Naive thymus-derived CD4-positive, alpha-beta T cell (primary cell): ENCODE results near the gene AATF. TPM values are rescaled to one million over a fixed set of nuclear protein-coding genes. Genes with fewer than 3 reads are reported as not detected.
A peak's percentile ranks its signal among the peaks of the same experiment; 100 is the strongest.

Experiments used
- ATAC-seq: fragments of 150-1000 bp; cut with Tn5 transposase; 2 replicates; pipeline ENCODE4 v1.10.0; 2021; ENCODE audit warnings: mild to moderate bottlenecking, moderate library complexity
- CTCF ChIA-PET: fragments of 350-600 bp; sonication (Branson Sonifier 250); formaldehyde crosslinking; loops from one replicate; lab custom pipeline; 2021; ENCODE audit warnings: antibody characterized with exemption; lab: Charles Lee
- POLR2A ChIA-PET: fragments of 350-600 bp; sonication (Branson Sonifier 250); formaldehyde crosslinking; loops from one replicate; lab custom pipeline; 2021; ENCODE audit warnings: antibody characterized with exemption, inconsistent platforms; lab: Charles Lee
- DNase-seq, 9 donors: peaks; one replicate each; pipeline versions ENCODE4 v3.0.0 to v3.0.0-alpha.2; 2020 to 2022; ENCODE audit warnings: mixed read lengths in 1 of 9
- H3K27ac ChIP-seq: one replicate; pipeline ENCODE4 v1.7.0; 2013; ENCODE audit warnings: mild to moderate bottlenecking, low read depth, low read length, moderate library complexity
- H3K27me3 ChIP-seq, 2 donors: one replicate each; pipeline ENCODE4 v1.7.0; 2013; ENCODE audit warnings: low read length in 2 of 2, mild to moderate bottlenecking in 2 of 2, moderate library complexity in 2 of 2; ENCODE audit not compliant: control insufficient read depth in 2 of 2, insufficient read depth in 2 of 2
- H3K36me3 ChIP-seq, 3 experiments: 1 replicate in 2 of 3; 2 replicates in 1 of 3; pipeline ENCODE4 v1.7.0; 2013; ENCODE audit warnings: low read length in 3 of 3, mild to moderate bottlenecking in 3 of 3, moderate library complexity in 1 of 3; ENCODE audit not compliant: insufficient read depth in 3 of 3, control insufficient read depth in 2 of 3
- H3K4me1 ChIP-seq, 2 donors: one replicate each; pipeline ENCODE4 v1.7.0; 2013; ENCODE audit warnings: low read length in 2 of 2, mild to moderate bottlenecking in 2 of 2, moderate library complexity in 1 of 2; ENCODE audit not compliant: control insufficient read depth in 2 of 2, insufficient read depth in 2 of 2
- H3K4me3 ChIP-seq: 2 replicates; pipeline ENCODE4 v1.7.0; 2013; ENCODE audit warnings: mild to moderate bottlenecking, low read length
- H3K9me3 ChIP-seq, 3 experiments: 1 replicate in 2 of 3; 2 replicates in 1 of 3; pipeline ENCODE4 v1.7.0; 2013; ENCODE audit warnings: low read length in 3 of 3; ENCODE audit not compliant: control insufficient read depth in 2 of 3
- H3K27ac Mint-ChIP-seq, 9 donors: one replicate each; pipeline ENCODE4 v1.8.0; 2020 to 2022; ENCODE audit warnings: mixed read lengths in 9 of 9, mild to moderate bottlenecking in 8 of 9, moderate library complexity in 5 of 9, inconsistent platforms in 2 of 9
- H3K27me3 Mint-ChIP-seq, 5 donors: one replicate each; pipeline ENCODE4 v1.8.0; 2021 to 2022; ENCODE audit warnings: mixed read lengths in 5 of 5, mild to moderate bottlenecking in 1 of 5
- H3K36me3 Mint-ChIP-seq, 5 donors: one replicate each; pipeline ENCODE4 v1.8.0; 2020 to 2022; ENCODE audit warnings: mixed read lengths in 5 of 5, mild to moderate bottlenecking in 3 of 5, inconsistent platforms in 1 of 5
- H3K4me1 Mint-ChIP-seq, 7 donors: one replicate each; pipeline ENCODE4 v1.8.0; 2020 to 2022; ENCODE audit warnings: mixed read lengths in 7 of 7, mild to moderate bottlenecking in 3 of 7, inconsistent platforms in 1 of 7
- H3K4me3 Mint-ChIP-seq, 10 donors: one replicate each; pipeline ENCODE4 v1.8.0; 2020 to 2022; ENCODE audit warnings: mild to moderate bottlenecking in 10 of 10, mixed read lengths in 10 of 10, moderate library complexity in 6 of 10, inconsistent platforms in 2 of 10
- H3K9me3 Mint-ChIP-seq, 11 donors: one replicate each; pipeline ENCODE4 v1.8.0; 2020 to 2022; ENCODE audit warnings: mixed read lengths in 11 of 11, mild to moderate bottlenecking in 4 of 11, inconsistent platforms in 1 of 11, moderate library complexity in 1 of 11
- intact Hi-C, 2 donors: fragments of 100-400 bp; cut with micrococcal nuclease; formaldehyde crosslinking; loops; one replicate each; pipeline ENCODE4 v1.15.1; 2023
- polyA plus RNA-seq, 2 donors: library from polyadenylated mRNA; unstranded; fragments of 300-500 nt; fragmentation: Illumina TruSeq; gene quantifications; one replicate each; pipeline ENCODE4 v1.2.3, GENCODE V29; 2021
- total RNA-seq, 6 experiments: library from RNA in 5 of 6; stranded (reverse) in 5 of 6; gene quantifications; 1 replicate in 5 of 6; 2 replicates in 1 of 6; pipeline ENCODE4 v1.2.3 and lab custom pipeline; 2021 to 2026

Gene AATF
- total and polyA plus RNA-seq, 7 experiments from 2014 or later: 39.7 to 97.1 (median 60.8) TPM

GRCh38 chr17:36977066-36977465, 28.3 kb downstream of the AATF start:
- Histone ChIP-seq H3K27ac (no peak overlapping the region), H3K4me1 (peaks cover 0 to 7% of the 10 kb centered on the region in 2 donors), H3K4me3 (no peak overlapping the region), H3K9me3 (no peaks in the 10 kb centered on the region), H3K36me3 (no peaks in the 10 kb centered on the region), H3K27me3 (no peaks in the 10 kb centered on the region)
- ChIA-PET CTCF (no interaction called here), POLR2A (no interaction called here)
- peak overlapping the region in 1 of 9 donors; percentile 2 for H3K27ac Mint-ChIP-seq
- intact Hi-C loops: no loop called here
- H3K36me3 Mint-ChIP-seq: peaks cover 0 to 25% (median 0%) of the 10 kb centered on the region in 5 donors
- H3K4me3 Mint-ChIP-seq: no peak overlapping the region
- no peaks in the 10 kb centered on the region for H3K27me3 Mint-ChIP-seq
- DNase-seq (no peak), ATAC-seq (no peak)
- H3K9me3 Mint-ChIP-seq: no peaks in the 10 kb centered on the region
- peaks cover 19 to 83% (median 74%) of the 10 kb centered on the region in 7 donors for H3K4me1 Mint-ChIP-seq

- intact Hi-C loops: no loop called here
- no peaks in the 10 kb centered on the region for H3K27me3 Mint-ChIP-seq
Measured at GRCh38 chr17:36977568-36977967, 28.8 kb downstream of the AATF start.

GRCh38 chr17:36978810-36979564, 30.2 kb downstream of the AATF start:
- H3K4me3 ChIP-seq: no peak overlapping the region
- H3K4me1 ChIP-seq: peaks cover 0 to 3% of the 10 kb centered on the region in 2 donors
- ChIA-PET POLR2A (interaction anchor here (0.6 kb wide), 1 partner anchor 196 kb away, joined by 3 read pairs; no protein-coding TSS in a partner anchor), CTCF (no interaction called here)
- Mint-ChIP-seq H3K4me3 (no peak overlapping the region), H3K36me3 (peaks cover 2 to 32% (median 7%) of the 10 kb centered on the region in 5 donors), H3K4me1 (peaks cover 15 to 65% (median 61%) of the 10 kb centered on the region in 7 donors), H3K9me3 (no peaks in the 10 kb centered on the region), H3K27me3 (no peaks in the 10 kb centered on the region), H3K27ac (peak overlapping the region in 1 of 9 donors; percentile 28)
- H3K27me3 ChIP-seq: no peaks in the 10 kb centered on the region
- H3K9me3 ChIP-seq: no peaks in the 10 kb centered on the region
- H3K36me3 ChIP-seq: peaks cover 0 to 1% (median 0%) of the 10 kb centered on the region in 3 experiments
- ATAC-seq (no peak), DNase-seq (no peak)
- H3K27ac ChIP-seq: no peak overlapping the region
- intact Hi-C loops: no loop called here

More at GRCh38 chr17:36977568-36977967, 28.8 kb downstream of the AATF start:
- Mint-ChIP-seq H3K27ac (peak overlapping the region in 1 of 9 donors; percentile 7), H3K4me3 (no peak overlapping the region), H3K4me1 (peaks cover 19 to 78% (median 69%) of the 10 kb centered on the region in 7 donors), H3K36me3 (peaks cover 0 to 28% (median 2%) of the 10 kb centered on the region in 5 donors), H3K9me3 (no peaks in the 10 kb centered on the region)
- ChIA-PET CTCF (no interaction called here), POLR2A (no interaction called here)
- no peak overlapping the region for H3K4me3 ChIP-seq
- no peaks in the 10 kb centered on the region for H3K36me3 ChIP-seq
- no peaks in the 10 kb centered on the region for H3K9me3 ChIP-seq
- peaks cover 0 to 3% of the 10 kb centered on the region in 2 donors for H3K4me1 ChIP-seq
- H3K27me3 ChIP-seq: no peaks in the 10 kb centered on the region
- no peak for ATAC-seq
- DNase-seq: no peak
- no peak overlapping the region for H3K27ac ChIP-seq

- peaks cover 0 to 3% of the 10 kb centered on the region in 2 donors for H3K4me1 ChIP-seq
- no peak overlapping the region for H3K4me3 ChIP-seq
- Mint-ChIP-seq H3K4me3 (no peak overlapping the region), H3K4me1 (peaks cover 14 to 69% (median 60%) of the 10 kb centered on the region in 7 donors), H3K27me3 (no peaks in the 10 kb centered on the region), H3K9me3 (no peaks in the 10 kb centered on the region), H3K27ac (peak overlapping the region in 1 of 9 donors; percentile 41), H3K36me3 (peaks cover 6 to 37% (median 13%) of the 10 kb centered on the region in 5 donors)
- H3K27me3 ChIP-seq: no peaks in the 10 kb centered on the region
- ChIA-PET CTCF (no interaction called here), POLR2A (no interaction called here)
- intact Hi-C loops: no loop called here
- DNase-seq: no peak
- ATAC-seq: no peak
- H3K27ac ChIP-seq: no peak overlapping the region
- no peaks in the 10 kb centered on the region for H3K9me3 ChIP-seq
- peaks cover 0 to 5% (median 0%) of the 10 kb centered on the region in 3 experiments for H3K36me3 ChIP-seq
Measured at GRCh38 chr17:36979565-36979941, 30.8 kb downstream of the AATF start.

GRCh38 chr17:36980280-36980761, 31.6 kb downstream of the AATF start:
- Histone ChIP-seq H3K4me1 (peaks cover 0 to 3% of the 10 kb centered on the region in 2 donors), H3K27me3 (no peaks in the 10 kb centered on the region), H3K9me3 (no peaks in the 10 kb centered on the region), H3K27ac (no peak overlapping the region), H3K4me3 (no peak overlapping the region), H3K36me3 (peaks cover 0 to 5% (median 0%) of the 10 kb centered on the region in 3 experiments)
- CTCF ChIA-PET: no interaction called here
- Mint-ChIP-seq H3K9me3 (no peaks in the 10 kb centered on the region), H3K4me1 (peaks cover 9 to 61% (median 52%) of the 10 kb centered on the region in 7 donors), H3K4me3 (no peak overlapping the region), H3K36me3 (peaks cover 6 to 34% (median 13%) of the 10 kb centered on the region in 5 donors), H3K27me3 (no peaks in the 10 kb centered on the region), H3K27ac (peak overlapping the region in 1 of 9 donors; percentile 80)
- ATAC-seq: no peak
- intact Hi-C loops: no loop called here
- DNase-seq: no peak
- POLR2A ChIA-PET: no interaction called here

GRCh38 chr17:36983618-36984017, 34.9 kb downstream of the AATF start:
- H3K4me3 ChIP-seq: no peak overlapping the region
- intact Hi-C loops: no loop called here
- H3K9me3 ChIP-seq: no peaks in the 10 kb centered on the region
- peaks cover 2 to 36% (median 31%) of the 10 kb centered on the region in 7 donors for H3K4me1 Mint-ChIP-seq
- H3K27ac Mint-ChIP-seq: no peak overlapping the region
- no peaks in the 10 kb centered on the region for H3K4me1 ChIP-seq
- no peaks in the 10 kb centered on the region for H3K27me3 Mint-ChIP-seq
- H3K36me3 ChIP-seq: peaks cover 0 to 28% (median 19%) of the 10 kb centered on the region in 3 experiments
- H3K27ac ChIP-seq: no peak overlapping the region
- no peaks in the 10 kb centered on the region for H3K27me3 ChIP-seq
- DNase-seq (no peak), ATAC-seq (no peak)
- POLR2A ChIA-PET: no interaction called here
- no peaks in the 10 kb centered on the region for H3K9me3 Mint-ChIP-seq
- CTCF ChIA-PET: no interaction called here
- no peak overlapping the region for H3K4me3 Mint-ChIP-seq
- peaks cover 13 to 44% (median 29%) of the 10 kb centered on the region in 5 donors for H3K36me3 Mint-ChIP-seq
